IPS DF 4.7 (cell line): ENCODE results near the gene HINFP.

Experiments
- DNase-seq: peaks from one replicate; pipeline ENCODE4 v3.0.0-alpha.2; 2013; ENCODE audit warnings: low spot score; ENCODE audit errors: extremely low read depth

The HINFP gene

GRCh38 chr11:119121008-119121810 is at the start of gene HINFP:
Gene HINFP (plus strand): TSS chr11:119121580. CDS start chr11:119126945, 5,365 bp downstream.
- peak; percentile 95 for DNase-seq

GRCh38 chr11:119077839-119078238 is 43.5 kb upstream of the HINFP start:
- DNase-seq: no peak

- no peak for DNase-seq
Measured at GRCh38 chr11:119078675-119079420, 42.5 kb upstream of the HINFP start.

GRCh38 chr11:119081682-119082260 is 39.6 kb upstream of the HINFP start:
- no peak for DNase-seq

- DNase-seq: peak; percentile 82
Measured at GRCh38 chr11:119084663-119085436, 36.5 kb upstream of the HINFP start, which contains the start of gene HMBS. Gene HMBS (plus strand): TSS chr11:119084881. CDS start chr11:119085034, 153 bp downstream.

GRCh38 chr11:119085437-119085847 is 35.9 kb upstream of the HINFP start:
- no peak for DNase-seq

- no peak for DNase-seq
Measured at GRCh38 chr11:119087123-119087522, 34.3 kb upstream of the HINFP start.

- no peak for DNase-seq
Measured at GRCh38 chr11:119087747-119088241, 33.6 kb upstream of the HINFP start.

GRCh38 chr11:119088406-119088805 is 33.0 kb upstream of the HINFP start:
- no peak for DNase-seq

GRCh38 chr11:119089319-119089718 is 32.1 kb upstream of the HINFP start:
- DNase-seq: no peak

GRCh38 chr11:119091178-119091577 is 30.2 kb upstream of the HINFP start:
- DNase-seq: no peak

GRCh38 chr11:119091966-119092879 is 29.2 kb upstream of the HINFP start:
- no peak for DNase-seq

GRCh38 chr11:119092880-119093842 is 28.2 kb upstream of the HINFP start:
- no peak for DNase-seq

- DNase-seq: no peak
Measured at GRCh38 chr11:119093942-119094815, 27.2 kb upstream of the HINFP start.

- DNase-seq: no peak
Measured at GRCh38 chr11:119094816-119095065, 26.6 kb upstream of the HINFP start.

- DNase-seq: peak; percentile 96
Measured at GRCh38 chr11:119095066-119095880, 26.1 kb upstream of the HINFP start.

- DNase-seq: no peak
Measured at GRCh38 chr11:119099711-119100110, 21.7 kb upstream of the HINFP start.
